Uterus (tissue), 4 donors: ENCODE results near the gene MESD. TPM values are rescaled to one million over a fixed set of nuclear protein-coding genes. Genes with fewer than 3 reads are reported as not detected.

ENCODE experiments used
- DNase-seq, 2 donors: peaks; one replicate each; pipeline ENCODE4 v3.0.0-alpha.2; 2019 to 2020
- H3K27ac ChIP-seq, 2 donors: fragments of 200-600 bp; sonication (generic); 1 replicate in 1 of 2; 2 replicates in 1 of 2; pipeline ENCODE4 v1.5.1; 2016 to 2018
- H3K27me3 ChIP-seq, 2 donors: fragments of 200-600 bp; sonication (generic); one replicate each; pipeline ENCODE4 v1.5.1; 2018 to 2019; ENCODE audit warnings: control low read depth in 1 of 2
- H3K36me3 ChIP-seq, 2 donors: fragments of 200-600 bp; sonication (generic); one replicate each; pipeline ENCODE4 v1.5.1; 2019; ENCODE audit warnings: control low read depth in 1 of 2
- H3K4me1 ChIP-seq, 2 donors: fragments of 200-600 bp; sonication (generic); one replicate each; pipeline ENCODE4 v1.5.1; 2018 to 2019; ENCODE audit warnings: control low read depth in 1 of 2
- H3K4me3 ChIP-seq, 2 donors: fragments of 200-600 bp; sonication (generic); 1 replicate in 1 of 2; 2 replicates in 1 of 2; pipeline ENCODE4 v1.5.1; 2018 to 2019; ENCODE audit warnings: mild to moderate bottlenecking in 1 of 2
- H3K9me3 ChIP-seq, 2 donors: fragments of 200-600 bp; sonication (generic); one replicate each; pipeline ENCODE4 v1.5.1; 2019; ENCODE audit warnings: control low read depth in 1 of 2
- POLR2A ChIP-seq, 2 donors: fragments of 450-650 bp; IDR thresholded peaks; one replicate each; pipeline ENCODE4 v1.6.1; 2016; ENCODE audit warnings: antibody characterized with exemption in 2 of 2, mild to moderate bottlenecking in 1 of 2, moderate library complexity in 1 of 2
- intact Hi-C: fragments of 100-400 bp; cut with DNase I; formaldehyde crosslinking; loops from one replicate; pipeline ENCODE4 v1.15.1; 2023; ENCODE audit warnings: low total_unique reads
- total RNA-seq, 4 donors: library from RNA; depleted of rRNA in 3 of 4; stranded (reverse); fragments of >200 nt in 3 of 4; gene quantifications; one replicate each; pipeline versions ENCODE4 v1.1.0 to v1.2.4, GENCODE V29; 2014 to 2023
- TF ChIP-seq, protein P1 (sequence below), 4 experiments: fragments of 200-600 bp in 2 of 4; fragments of 450-650 bp in 2 of 4; sonication (generic) in 2 of 4; IDR thresholded peaks; one replicate each; pipeline ENCODE4 v1.5.1; 2016 to 2019; ENCODE audit warnings: antibody characterized with exemption in 4 of 4, mild to moderate bottlenecking in 2 of 4, moderate library complexity in 1 of 4
- donor health status: DM: yes; HTN: yes; CAD: no.

MESD gene
- total RNA-seq, 4 donors from 2014 or later = 23.6 to 48.7 (median 27.7) TPM

DNA sequence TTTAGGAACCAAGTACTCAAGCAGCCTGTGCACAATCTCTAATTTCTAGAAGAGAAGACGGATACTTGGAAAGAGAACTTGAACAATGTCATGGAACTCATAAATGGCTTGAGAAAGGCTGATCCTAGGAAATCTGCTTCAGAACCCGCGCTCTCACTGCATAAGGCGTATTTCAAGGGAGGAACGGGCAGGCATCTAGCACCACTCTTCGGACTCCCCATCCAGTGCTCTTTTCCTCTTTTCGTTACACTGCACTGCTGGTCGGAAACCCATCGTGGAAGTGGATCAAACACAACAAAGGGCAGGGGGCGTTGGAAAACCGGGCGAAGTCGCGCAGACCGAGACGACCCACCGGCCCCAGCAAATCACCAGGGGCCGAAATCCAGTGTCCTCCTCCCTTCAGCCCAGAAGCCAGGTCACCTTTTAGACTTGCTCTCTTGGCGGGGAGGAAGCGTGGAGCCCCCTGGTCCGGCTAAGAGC is 10.6 kb upstream of the MESD start:
- Histone ChIP-seq H3K27ac (peak overlapping the region; percentile 92 to 98), H3K4me3 (peak overlapping the region; percentile 60 to 88), H3K9me3 (no peaks in the 10 kb centered on the region), H3K36me3 (no peaks in the 10 kb centered on the region), H3K27me3 (no peaks in the 10 kb centered on the region), H3K4me1 (peaks cover 3 to 15% of the 10 kb centered on the region in 2 donors)
- intact Hi-C loops = no loop called here
- TF ChIP-seq, protein P1, sequence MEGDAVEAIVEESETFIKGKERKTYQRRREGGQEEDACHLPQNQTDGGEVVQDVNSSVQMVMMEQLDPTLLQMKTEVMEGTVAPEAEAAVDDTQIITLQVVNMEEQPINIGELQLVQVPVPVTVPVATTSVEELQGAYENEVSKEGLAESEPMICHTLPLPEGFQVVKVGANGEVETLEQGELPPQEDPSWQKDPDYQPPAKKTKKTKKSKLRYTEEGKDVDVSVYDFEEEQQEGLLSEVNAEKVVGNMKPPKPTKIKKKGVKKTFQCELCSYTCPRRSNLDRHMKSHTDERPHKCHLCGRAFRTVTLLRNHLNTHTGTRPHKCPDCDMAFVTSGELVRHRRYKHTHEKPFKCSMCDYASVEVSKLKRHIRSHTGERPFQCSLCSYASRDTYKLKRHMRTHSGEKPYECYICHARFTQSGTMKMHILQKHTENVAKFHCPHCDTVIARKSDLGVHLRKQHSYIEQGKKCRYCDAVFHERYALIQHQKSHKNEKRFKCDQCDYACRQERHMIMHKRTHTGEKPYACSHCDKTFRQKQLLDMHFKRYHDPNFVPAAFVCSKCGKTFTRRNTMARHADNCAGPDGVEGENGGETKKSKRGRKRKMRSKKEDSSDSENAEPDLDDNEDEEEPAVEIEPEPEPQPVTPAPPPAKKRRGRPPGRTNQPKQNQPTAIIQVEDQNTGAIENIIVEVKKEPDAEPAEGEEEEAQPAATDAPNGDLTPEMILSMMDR (IDR thresholded peaks at IDR 0.05) = no peak
- no peak for TF ChIP-seq POLR2A (IDR thresholded peaks at IDR 0.05)
- no peak for DNase-seq

DNA sequence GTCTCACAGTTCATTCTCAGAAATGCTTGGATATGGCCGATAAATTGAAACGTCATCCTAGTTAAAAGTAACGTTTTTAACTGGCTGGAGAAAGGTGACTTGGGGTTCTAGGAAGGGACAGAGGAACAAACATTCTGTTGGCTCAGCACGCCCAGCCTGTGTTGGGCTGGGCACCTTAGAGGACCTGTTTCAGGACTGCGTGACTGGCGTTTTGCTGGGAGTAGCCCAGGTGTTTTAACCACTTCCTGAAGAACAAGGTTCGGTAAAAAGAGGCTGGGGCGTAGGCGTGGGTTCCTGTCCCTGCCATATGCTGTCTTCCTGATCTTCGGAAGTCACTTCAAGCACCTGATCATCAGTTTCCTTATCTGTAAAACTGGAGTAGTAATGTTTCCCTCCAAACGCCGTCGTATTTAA is 10.0 kb upstream of the MESD start:
- intact Hi-C loops = no loop called here
- DNase-seq = no peak
- Histone ChIP-seq H3K9me3 (no peaks in the 10 kb centered on the region), H3K4me3 (peak overlapping the region in 1 of 2 donors; percentile 88), H3K27ac (peak overlapping the region; percentile 92 to 98), H3K36me3 (no peaks in the 10 kb centered on the region), H3K27me3 (no peaks in the 10 kb centered on the region), H3K4me1 (peaks cover 2 to 13% of the 10 kb centered on the region in 2 donors)
- TF ChIP-seq, protein P1 (IDR thresholded peaks at IDR 0.05) = no peak
- no peak for TF ChIP-seq POLR2A (IDR thresholded peaks at IDR 0.05)

DNA sequence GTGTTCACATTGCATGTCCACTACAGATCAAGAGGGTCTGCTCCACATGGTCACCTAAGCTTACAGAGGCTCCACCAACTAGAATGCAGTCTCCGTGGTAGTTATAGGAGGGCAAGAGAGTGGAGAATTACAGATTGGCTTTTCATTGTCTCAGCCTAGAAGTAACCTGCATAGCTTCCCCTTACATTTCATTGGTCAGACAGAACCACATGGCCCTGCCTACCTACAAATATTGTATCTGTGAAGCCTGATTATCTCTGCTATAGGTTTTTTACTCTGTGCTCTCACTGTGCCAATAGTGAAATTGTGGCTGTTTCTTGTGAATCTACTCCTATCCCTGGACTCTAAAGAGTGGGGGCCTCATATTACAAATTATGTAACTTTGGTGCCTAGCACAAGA is 8.6 kb upstream of the MESD start:
- Histone ChIP-seq H3K36me3 (no peaks in the 10 kb centered on the region), H3K27me3 (no peaks in the 10 kb centered on the region), H3K9me3 (no peaks in the 10 kb centered on the region), H3K27ac (no peak overlapping the region), H3K4me1 (peaks cover 0 to 10% of the 10 kb centered on the region in 2 donors), H3K4me3 (no peak overlapping the region)
- no peak for DNase-seq
- intact Hi-C loops = no loop called here
- TF ChIP-seq POLR2A (IDR thresholded peaks at IDR 0.05) = no peak

DNA sequence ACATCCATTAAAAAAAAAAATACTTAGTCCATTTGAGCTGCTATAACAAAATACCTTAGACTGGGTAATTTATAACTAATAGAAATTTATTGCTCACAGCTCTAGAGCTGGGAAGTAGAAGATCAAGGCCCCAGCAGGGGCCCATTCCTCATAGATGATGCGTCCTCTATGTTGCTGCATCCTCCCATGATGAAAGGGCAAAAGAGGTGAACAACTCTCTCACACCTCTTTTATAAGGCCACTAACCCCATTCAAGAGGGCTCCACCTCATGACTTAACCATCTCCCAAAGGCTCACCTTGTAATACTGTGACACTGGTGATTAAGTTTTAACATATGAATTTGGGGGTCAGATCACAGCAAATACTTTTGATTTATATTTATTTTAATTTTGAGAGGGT is 8.1 kb upstream of the MESD start:
- no peak for DNase-seq
- intact Hi-C loops = no loop called here
- TF ChIP-seq, protein P1 (IDR thresholded peaks at IDR 0.05) = no peak
- TF ChIP-seq POLR2A (IDR thresholded peaks at IDR 0.05) = no peak
- Histone ChIP-seq H3K9me3 (no peaks in the 10 kb centered on the region), H3K27ac (no peak overlapping the region), H3K4me1 (peaks cover 0 to 7% of the 10 kb centered on the region in 2 donors), H3K4me3 (no peak overlapping the region), H3K27me3 (no peaks in the 10 kb centered on the region), H3K36me3 (no peaks in the 10 kb centered on the region)

DNA sequence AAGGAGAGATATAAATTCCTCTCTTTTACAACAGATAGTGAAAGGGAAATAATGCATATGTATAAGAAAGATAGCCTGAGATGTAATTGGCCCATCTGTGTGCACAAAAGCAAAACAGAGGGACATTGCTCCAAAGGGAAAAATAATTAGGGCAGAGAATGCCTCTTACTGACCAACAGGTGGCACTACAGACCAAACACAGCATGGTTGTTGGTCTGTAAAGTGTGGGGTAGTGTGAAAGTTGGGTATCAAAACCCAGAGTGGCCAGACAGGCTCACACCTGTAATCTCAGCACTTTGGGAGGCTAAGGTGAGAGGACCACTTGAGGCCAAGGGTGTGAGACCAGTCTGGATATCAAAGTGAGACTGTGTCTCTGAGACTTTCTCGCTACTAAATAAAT is 6.6 kb upstream of the MESD start:
- Histone ChIP-seq H3K4me1 (no peaks in the 10 kb centered on the region), H3K4me3 (no peak overlapping the region), H3K27me3 (no peaks in the 10 kb centered on the region), H3K36me3 (no peaks in the 10 kb centered on the region), H3K9me3 (no peaks in the 10 kb centered on the region), H3K27ac (no peak overlapping the region)
- no peak for DNase-seq
- TF ChIP-seq, protein P1 (IDR thresholded peaks at IDR 0.05) = peak in 2 of 4 experiments; percentile 30 to 47
- TF ChIP-seq POLR2A (IDR thresholded peaks at IDR 0.05) = no peak
- intact Hi-C loops = no loop called here

DNA sequence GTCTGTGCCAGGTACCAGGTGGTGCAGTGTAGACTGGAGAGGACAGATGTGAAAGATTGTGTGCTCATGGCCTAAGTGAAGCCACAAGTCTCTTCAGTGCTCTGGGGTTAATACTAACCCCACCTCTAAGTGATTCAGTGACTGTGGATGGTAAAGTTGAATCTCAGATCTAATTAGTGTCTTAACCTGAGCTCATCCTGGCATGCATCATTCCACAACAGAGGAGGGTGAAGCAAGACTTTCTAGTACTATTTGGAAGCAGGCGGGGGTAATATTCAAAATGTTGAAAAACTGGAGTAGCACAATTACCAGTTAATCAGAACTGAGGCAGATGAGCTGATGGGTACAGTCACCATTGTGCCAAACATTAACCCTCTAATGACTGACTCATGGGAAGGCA is 2.8 kb upstream of the MESD start:
- no peaks in the 10 kb centered on the region for H3K27me3 ChIP-seq
- no peak overlapping the region for H3K4me3 ChIP-seq
- no peak for TF ChIP-seq POLR2A (IDR thresholded peaks at IDR 0.05)
- TF ChIP-seq, protein P1 (IDR thresholded peaks at IDR 0.05) = no peak
- H3K27ac ChIP-seq = peak overlapping the region in 1 of 2 donors; percentile 94
- H3K9me3 ChIP-seq = no peaks in the 10 kb centered on the region
- H3K4me1 ChIP-seq = peaks cover 7 to 11% of the 10 kb centered on the region in 2 donors
- DNase-seq = no peak
- intact Hi-C loops = no loop called here
- H3K36me3 ChIP-seq = no peaks in the 10 kb centered on the region
